GM19438 (cell line): ENCODE measurements around the gene BRD7.

ENCODE experiments used
- ATAC-seq: cut with Tn5 transposase; IDR thresholded peaks from one replicate; pipeline ENCODE4 v1.9.1; 2021; ENCODE audit warnings: low read depth; ENCODE audit not compliant: unreplicated experiment

BRD7 gene

DNA sequence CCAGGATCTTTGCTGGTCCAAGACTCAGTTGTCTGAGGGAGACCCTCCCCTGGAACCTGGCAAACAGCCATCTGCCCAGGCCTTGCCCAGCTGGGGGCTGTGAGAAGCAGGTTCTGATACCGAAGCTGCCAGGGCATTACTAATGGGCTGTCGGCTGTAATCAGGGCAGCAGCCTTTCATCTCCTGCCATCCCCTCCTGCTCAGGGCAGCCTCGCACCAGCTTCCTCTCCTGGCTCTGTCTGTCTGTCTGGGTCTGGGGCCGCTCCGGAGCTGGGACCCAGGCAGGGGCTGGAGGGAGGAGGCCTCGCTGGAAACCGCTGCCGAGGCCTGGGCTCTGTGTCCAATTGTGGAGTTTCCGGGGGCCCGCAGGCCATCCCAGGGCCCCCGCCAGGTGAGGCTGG is 21.6 kb upstream of the BRD7 start:
- ATAC-seq, result no peak

DNA sequence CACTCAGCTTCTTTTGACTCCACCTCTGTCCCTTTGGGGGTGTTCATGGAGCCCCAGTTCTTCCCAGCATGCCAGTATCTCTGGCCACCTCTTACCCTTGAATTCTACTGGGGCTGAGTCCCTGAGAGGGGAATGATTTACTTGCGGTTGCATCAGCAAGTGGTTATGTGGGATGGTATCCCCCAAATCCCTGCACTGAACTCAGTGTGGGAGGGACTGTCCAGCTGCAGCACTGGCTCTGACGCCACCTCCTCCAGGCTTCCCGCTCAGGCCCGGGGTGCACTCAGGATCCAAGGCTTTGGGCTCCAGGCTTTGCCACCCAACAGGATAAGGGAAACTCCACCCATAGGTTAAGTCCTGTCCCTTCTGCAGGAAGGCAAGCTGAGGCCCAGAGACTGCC is 21.1 kb upstream of the BRD7 start:
- no peak for ATAC-seq

DNA sequence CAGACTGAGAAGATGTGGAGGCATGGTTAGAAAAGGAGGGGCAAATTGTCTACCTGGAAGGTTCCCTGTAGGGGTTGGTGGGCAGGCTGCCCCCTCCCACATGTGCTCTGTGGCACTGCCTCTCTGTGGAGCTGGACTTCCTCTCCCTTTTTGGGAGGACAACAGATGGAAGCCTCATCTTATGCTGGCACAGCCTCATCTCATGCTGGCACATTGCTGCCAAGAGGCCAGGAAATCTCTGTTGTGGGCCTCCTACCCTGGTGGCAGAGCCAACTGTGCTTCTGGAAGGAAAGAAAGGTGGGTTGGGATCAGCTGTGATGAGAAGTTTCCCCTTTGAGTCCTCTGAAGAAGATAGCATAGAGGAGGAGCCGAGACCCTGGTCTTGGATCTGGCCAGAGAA is 19.7 kb upstream of the BRD7 start:
- ATAC-seq, result no peak

DNA sequence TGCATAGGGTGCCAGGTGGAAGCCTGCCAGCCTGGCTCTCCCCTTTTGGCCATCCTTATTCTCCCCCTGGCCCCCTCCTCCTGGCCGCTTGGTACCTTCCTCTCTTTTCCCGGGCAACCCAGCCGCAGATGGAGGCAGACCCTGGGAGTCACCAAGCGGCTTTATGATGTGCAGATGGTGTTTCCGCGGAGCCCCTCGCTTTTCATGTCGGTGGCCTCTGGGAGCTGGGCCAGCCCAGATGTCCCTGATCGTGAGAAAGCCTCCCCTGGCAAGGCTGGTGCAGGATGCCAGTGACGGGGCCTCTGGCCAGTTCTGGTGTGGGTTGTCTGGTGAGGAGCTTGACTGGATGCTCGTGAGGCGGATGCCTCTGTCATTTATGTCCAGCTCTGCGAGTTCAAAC is 18.0 kb upstream of the BRD7 start:
- ATAC-seq, result no peak

DNA sequence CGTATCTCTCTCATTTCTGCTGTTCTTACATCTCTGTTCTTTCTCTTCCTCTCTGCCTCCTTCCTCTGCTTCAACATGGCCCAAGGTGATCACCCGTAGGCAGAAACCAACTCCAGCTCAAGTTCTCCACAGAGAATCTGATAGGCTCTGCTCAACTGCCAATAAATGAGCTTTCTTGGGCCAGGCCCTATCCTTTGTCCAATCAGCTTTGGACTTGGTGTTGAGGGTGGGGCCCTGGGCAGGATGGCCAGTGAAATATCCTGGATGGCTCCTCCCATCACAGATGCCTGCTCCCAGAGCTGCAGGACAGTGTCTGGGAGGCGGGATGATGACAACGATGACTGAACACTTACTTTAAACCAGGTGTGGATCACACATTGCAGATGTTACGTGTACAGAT is 17.4 kb upstream of the BRD7 start:
- no peak for ATAC-seq

DNA sequence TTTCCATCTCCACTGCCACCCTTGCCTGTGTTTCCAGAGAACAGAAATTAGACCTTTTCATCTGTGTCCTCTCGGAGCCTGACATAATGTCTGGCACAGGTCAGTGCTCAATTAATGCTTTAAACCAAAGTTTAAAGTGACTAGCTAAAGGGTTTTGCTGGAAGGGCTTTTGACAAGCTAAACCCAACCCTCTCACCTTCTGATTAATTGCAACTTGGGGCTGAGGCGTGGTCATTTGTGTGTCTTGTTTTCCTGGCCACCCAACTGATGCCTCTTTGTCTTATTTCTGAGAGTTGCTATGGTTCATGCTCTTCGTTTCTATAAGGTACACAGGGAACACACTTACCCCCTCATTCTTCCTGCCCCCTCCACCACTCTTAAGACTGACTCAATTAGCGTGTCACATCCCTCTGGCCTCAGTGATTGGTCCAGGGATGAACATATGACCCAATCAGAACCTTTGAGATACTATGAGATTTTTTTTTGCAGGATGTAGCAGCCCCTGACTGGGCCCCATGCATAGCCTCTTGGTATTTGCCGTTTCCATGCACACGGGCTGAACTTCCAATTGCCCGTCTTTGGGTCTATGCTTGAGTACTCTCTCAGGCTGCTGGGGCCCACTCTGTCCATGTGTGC is 15.8 kb upstream of the BRD7 start:
- no peak for ATAC-seq

DNA sequence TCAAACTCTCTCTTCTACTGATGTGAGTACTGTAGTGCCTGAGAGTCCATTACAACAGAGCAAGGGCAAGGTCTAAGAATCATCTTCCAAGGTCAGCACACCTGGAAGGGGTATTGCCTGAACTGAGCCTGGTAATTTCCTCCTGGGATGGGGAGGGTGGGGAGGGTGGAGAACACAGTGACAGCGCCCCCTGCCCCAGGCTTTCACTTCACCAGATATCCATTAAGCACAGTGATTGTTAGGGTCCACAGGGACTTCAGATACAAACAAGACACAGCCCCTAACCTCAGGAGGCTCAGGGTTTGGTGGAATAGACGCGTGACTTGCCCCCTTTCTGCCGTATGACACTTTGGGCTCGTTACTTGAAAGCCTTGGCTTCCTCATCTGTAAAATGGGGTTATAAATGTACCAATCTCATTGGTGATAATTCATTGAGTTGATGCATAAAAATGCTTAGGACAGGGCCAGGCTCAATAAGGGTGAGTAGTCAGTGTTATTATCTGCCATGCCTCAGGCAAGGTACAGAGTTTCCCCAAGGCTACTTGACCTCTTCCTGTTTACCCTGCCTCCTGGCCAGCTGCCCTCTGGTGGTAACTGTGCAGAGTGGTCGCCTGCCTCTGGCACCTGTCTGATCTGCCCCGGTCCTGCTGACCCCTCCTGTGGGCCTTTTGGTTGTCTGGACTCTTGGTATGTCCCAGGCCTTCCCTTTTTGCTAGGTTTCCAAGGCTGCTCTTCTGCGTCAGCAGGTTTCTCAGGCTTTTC is 13.1 kb upstream of the BRD7 start:
- ATAC-seq, result no peak

DNA sequence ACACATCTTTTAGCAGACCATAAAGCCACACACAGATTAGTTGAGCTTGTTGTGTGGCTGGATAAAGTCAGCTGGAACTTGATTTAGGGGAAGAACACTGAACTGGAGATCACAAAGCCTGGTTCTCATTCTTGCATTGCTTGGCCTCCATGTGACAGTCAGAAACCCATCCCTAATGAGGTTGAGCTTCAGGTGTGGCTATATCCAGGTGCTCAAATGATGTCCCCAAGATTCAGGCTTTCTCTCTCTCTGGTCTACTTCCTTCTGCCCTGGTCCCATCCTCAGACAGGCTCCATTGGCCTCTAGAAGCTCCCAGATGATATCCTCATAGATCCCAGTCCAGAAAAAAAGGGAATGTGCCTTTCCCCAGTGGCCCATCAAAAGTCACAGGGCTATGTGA is 9.6 kb upstream of the BRD7 start:
- no peak for ATAC-seq

DNA sequence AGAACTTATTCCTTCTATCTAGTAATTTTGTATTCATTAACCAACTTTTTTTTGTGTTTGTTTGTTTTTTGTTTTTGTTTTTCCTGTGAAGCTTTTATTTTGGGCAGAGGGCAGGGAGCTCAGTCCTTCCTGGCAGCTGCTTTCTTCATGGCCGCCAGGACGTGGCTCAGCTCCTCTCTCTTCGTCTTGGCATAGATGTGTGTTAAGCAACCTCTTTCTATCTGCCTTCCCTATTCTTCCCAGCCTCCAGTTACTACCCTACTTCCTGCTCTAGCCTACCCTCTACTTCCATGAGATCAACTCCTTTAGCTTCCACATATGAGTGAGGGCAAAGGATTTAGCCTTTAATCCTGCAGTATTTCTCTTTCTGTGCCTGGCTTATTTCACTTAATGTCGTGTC is 8.2 kb upstream of the BRD7 start:
- ATAC-seq, result no peak

DNA sequence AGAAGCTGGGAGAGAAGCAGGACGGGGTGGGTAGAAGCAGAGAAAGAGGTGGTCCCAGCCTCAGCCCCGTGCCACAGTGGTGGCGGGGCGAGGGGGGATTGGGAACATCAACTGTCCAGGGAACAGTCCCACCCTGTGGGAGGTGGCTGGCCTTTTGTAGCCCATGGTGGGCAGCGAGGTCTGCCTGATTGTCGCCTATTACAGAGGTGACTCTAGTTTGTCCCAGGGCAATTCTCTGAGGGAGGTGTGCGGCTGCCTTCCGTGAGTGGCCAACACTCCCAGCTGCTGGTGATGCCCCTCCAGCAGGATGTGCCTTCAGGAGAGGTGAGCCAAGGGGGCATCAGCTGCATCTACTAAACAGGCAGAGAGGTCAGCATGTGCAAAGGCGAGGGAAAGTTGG is 5.0 kb upstream of the BRD7 start:
- no peak for ATAC-seq

DNA sequence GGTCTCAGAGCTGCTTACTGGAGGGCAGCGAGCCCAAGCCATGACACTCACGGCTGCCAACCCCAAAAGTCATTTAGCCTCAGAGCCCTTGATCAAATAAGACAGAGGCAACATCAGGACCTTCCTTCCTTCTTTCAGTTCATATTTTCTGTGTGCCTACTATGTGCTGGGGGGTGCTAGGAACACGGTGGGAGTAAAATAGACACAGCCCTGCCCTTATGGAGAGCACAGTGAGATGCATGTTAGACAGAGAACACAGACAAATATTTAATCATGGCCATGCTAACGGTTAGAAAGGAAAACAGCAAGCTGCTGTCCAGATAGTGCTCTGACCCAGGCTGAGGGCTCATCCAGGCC is 4.5 kb upstream of the BRD7 start:
- no peak for ATAC-seq

DNA sequence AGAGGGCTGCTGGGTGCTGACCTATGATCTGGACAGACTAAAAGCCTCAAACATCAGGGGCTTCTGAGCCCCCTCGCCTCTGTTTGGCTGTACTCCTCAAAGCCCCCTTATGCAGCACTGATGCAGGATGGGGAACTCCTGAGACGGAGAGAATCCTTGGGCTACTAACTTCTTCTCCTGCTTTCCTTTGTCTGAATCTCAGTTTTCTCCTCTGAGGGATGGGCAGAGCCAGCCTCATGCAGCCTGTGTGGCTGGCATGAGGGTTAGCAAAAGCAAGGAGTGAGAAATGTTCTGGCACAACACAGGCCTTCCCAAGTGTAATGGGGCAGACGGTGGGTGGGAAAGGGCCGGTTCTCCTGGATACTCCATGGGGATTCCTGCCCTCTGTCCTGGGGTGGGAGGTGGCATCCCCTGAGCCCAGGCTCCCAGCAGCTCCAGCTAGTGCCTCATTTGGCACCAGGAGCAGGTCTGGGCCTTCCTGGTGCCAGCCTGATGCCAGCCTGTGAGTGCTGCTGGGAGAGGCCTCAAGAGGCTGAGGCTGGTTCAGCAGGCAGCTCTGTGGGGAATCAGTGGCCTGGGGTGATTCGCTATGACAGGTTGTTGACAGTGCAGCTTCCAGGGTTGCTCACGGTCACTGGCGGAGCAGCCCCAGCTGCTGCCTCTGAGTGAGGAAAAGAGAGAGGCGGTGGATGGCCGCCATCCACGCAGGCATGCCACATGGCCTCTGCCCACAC is 4.0 kb upstream of the BRD7 start:
- ATAC-seq, result no peak

DNA sequence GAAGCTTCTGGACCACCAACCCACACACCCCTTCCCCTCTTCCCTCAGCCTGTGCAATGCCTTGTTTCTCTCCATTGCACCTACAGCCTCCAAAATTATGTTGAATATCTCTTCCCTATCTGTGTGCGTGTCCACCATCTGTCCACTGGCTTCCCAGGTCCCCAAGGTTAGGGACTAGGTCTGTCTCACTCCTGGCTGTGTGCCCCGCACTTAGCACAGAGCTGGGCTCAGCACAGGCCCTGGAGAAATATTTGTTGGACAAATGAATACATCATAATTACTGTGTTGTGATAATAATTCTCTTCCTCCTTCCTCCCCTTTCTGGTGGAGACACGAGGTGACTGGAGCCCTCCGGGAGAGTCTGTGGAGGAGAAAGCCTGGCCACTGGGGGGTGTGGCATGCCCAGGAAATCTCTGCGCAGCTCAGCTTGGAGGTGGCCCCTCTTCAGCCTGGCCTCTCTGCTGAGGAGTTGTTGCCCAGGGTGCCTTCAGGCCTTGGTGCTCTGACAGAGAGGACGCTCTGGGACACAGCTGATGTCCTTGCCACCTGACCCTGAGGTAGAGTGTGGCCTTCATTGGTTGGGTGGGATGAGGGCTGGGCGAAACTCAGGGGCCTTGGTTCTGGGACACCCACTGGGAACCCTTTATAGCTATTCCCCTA is 3.3 kb upstream of the BRD7 start:
- ATAC-seq, result no peak

DNA sequence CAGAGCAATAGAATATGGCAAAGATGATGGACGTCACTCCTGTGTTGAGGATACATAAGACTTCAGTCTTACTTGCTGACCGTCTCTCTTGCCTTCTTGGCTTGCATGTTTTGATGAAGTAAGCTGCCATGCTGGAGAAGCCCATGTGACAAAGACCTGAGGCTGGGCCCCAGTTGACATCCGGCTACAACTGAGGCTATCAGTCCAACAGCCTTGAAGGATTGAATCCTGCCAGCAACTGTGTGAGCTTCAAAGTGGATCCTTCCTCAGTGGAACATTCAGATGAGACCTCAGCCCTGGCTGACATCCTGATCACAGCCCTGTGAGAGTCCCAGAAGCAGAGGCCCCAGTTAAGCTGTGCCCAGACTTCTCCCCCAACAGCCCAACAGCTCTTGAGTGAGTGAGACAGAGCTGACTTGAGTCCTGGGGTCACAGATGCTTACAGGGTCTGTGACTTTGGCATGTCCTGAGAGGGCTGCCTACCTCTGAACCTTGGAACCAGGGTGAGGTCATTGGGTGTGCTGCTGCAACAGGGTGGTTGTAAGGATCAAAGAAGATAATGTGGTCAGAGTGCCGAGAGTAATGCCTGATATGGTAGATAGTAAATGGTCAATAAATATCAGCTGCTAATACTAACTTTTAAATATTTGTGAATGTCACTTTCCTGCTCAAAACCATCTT is 2.4 kb upstream of the BRD7 start:
- no peak for ATAC-seq

DNA sequence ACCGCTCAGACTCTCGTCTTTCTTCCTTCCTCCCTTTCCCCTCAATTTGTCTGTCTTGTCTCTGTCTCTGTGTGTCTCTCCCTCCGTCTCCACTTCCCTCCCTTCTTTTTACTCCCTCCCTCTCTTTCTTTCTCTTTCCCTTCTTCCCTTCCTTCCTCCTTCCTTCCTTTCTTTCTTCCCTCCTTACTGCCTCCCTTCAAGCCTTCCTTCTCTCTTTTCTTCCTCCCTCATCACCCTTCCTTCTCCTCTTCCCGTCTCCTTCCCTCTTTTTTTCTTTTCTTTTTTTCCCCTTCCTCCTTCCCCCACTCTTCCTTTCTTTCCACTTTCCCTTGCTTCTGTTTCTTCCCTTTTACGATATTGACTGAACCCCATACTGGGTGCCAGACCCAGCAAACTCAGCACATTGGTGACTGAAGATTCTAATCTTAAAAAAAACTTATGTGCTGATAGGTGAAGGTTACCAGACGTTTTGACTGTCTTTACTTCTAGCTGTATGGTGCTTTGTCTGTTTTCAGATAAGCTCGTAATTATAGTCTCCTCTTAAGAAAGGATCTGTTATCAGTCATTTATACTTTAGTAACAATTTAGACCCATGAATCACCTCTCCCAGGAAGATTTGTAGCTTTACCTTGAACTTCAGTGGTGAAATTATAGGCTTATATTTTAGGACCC is 481 bp upstream of the BRD7 start:
- no peak for ATAC-seq

DNA sequence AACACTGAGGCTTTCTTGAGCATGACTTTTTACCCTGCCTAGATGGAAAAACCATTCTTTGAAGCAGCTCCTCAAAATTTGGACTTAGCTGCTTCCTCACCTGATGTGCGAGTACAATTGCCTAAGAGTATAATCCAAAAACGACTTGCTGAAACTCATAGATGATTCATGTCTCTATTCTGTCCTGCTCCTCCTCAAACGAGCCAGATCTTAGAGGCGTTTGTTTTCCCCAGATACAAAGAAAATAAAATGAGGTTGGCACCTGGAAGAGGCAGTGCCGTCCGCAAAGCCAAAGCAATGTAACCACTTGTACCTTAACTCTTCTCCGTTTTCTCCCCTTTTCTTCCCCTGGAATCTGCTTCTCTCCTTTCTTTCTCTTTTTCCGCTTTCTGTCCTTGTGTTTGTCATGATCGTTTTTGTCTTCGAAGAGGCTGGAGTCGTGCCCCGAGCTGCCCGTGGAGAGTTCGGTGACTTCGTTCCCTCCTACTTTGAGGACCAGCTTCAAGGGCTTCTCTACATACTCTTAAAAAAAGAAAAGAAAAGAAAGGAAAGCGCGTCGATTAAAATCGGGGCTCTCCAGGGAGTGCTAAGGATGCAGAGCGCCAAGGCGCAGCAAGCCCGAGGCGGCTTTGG is 895 bp downstream of the BRD7 start:
- ATAC-seq, result no peak

DNA sequence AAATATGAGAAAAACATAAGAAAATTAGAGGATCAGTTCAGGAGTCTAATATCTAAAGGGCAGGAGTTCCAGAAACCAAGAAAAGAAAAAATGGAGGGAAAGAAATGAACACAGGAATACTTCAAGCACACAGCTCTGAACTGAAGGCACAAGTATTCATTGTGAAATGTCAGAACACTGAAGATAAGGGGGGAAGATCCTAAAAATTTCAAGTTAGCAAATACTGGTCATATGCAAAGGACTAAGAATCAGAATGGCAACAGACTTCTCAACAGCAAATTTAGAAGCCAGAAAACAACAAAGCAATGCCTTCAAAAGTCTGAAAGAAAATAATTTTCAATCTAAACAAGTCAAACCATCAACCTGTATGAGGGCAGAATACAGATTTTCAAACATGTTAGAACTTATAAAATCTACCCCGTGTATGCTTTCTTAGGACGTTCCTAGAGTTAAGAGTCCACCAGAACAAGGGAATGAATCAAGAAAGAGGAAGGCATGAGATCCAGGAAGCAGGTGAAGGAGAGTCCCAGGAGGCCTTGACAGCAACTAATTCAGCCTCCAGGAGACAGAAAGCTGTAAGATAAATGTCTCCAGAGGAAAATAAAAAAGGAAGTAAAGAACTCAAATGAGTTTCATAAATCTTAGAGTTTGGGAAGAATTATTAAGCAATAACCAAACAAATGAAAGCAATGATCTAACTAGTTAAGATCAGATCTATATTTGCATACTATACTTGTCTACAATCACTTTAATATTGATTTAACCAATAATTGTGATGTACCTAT is 2.8 kb downstream of the BRD7 start:
- no peak for ATAC-seq

DNA sequence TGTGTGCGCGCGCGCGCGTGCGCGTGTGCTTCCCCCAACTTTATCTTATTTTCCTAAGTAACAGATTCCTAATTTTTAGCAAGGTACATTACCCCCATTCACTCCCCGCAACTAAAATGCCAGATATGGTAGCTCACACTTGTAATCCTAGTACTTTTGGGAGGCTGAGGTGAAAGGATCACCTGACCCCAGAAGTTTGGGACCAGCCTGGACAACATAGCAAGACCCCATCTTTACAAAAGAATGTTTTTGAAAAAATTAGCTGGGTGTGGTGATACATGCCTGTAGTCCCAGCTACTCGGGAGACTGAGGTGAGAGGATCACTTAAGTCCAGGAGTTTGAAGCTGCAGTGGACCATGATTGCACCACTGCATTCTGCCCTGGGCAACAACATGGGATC is 5.1 kb downstream of the BRD7 start:
- no peak for ATAC-seq

DNA sequence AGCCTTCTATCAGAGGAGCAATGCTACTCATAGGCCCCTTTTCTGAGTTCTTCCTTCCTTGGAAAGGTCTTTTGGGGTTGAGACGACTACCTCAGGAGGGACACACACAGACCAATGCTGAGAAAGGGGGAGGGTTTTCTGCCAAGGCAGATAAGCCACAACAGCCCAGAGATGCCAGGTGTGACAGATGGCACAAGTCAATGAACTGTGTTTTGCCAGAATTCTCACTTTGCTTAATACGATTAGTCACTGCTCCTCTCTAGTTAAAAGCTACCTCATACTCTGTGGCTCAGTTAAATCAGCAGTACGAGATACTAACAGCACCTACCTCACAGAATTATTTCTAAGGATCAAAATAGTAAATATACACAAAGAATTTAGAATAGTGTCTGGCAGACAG is 8.0 kb downstream of the BRD7 start:
- no peak for ATAC-seq
